Stimulated activated effector memory CD8-positive, alpha-beta T cell treated with anti-CD3 and anti-CD28 coated beads, Interleukin-12 subunit alpha, Interleukin-12 subunit beta, amount 100 ng/mL, for 72 hours (primary cell): Measurements from ENCODE around the gene NDRG3.
A peak's percentile ranks its signal among the peaks of the same experiment; 100 is the strongest.

ENCODE experiments used
- ATAC-seq: fragments of 150-1000 bp; cut with Tn5 transposase; 2 replicates; pipeline ENCODE4 v1.10.0; 2021
- DNase-seq, 2 donors: peaks; one replicate each; pipeline ENCODE4 v3.0.0; 2021 to 2022; ENCODE audit warnings: low spot score in 2 of 2
- H3K27ac Mint-ChIP-seq: one replicate; pipeline ENCODE4 v1.8.0; 2022; ENCODE audit warnings: mild to moderate bottlenecking, mixed read lengths
- H3K36me3 Mint-ChIP-seq: one replicate; pipeline ENCODE4 v1.8.0; 2022; ENCODE audit warnings: mild to moderate bottlenecking, mixed read lengths
- H3K4me1 Mint-ChIP-seq: one replicate; pipeline ENCODE4 v1.8.0; 2022; ENCODE audit warnings: mixed read lengths
- H3K4me3 Mint-ChIP-seq: one replicate; pipeline ENCODE4 v1.8.0; 2022; ENCODE audit warnings: mild to moderate bottlenecking, mixed read lengths
- H3K9me3 Mint-ChIP-seq: one replicate; pipeline ENCODE4 v1.8.0; 2022; ENCODE audit warnings: mixed read lengths

Gene NDRG3

DNA sequence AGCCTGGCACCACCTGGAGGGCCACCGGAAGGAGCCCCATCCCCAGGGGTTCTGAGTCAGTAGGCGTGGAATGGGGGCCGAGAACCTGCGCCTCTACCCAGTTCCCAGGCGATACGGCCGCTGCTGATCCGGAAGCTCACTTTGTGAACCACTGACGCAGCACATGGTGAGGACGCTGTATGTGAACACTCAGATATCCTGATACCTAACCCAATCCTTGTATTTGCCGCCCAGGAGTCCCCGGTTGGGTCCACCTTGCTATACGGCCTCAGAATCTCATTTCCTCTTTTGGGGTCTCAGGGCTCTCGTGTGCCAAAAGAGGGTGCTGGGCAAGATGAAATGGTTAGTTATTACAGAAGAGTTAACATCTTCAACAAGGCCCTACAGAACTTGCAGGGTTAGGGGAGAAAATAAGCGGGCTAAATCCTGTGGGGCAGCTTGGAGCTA is 140.9 kb downstream of the NDRG3 start:
- DNase-seq: no peak
- H3K27ac Mint-ChIP-seq: peak overlapping the region; percentile 94
- H3K4me3 Mint-ChIP-seq: peak overlapping the region; percentile 94
- H3K4me1 Mint-ChIP-seq: peaks cover 46% of the 10 kb centered on the region
- H3K9me3 Mint-ChIP-seq: no peaks in the 10 kb centered on the region
- ATAC-seq: peak; percentile 55
- peaks cover 52% of the 10 kb centered on the region for H3K36me3 Mint-ChIP-seq
